ENCODE data around the gene MBL2.

The MBL2 gene

GRCh38 chr10:52742731-52743130 is 29.9 kb downstream of the MBL2 start:
- H3K9me3 ChIP-seq (replicated peaks in 1 of 2; ENCODE audit: control insufficient read depth in 2 of 2, insufficient read depth in 1 of 2, low read depth in 1 of 2, low read length in 2 of 2): no peaks in the 10 kb centered on the region
- no peak overlapping the region for H2BK120ac ChIP-seq (ENCODE audit: low read depth, low read length)
- H3K9ac ChIP-seq (ENCODE audit: low read depth, low read length, poor library complexity): no peak overlapping the region
- no peak overlapping the region for H4K8ac ChIP-seq (ENCODE audit: low read depth, low read length)
- H2BK15ac ChIP-seq (ENCODE audit: low read length): no peak overlapping the region
- no peak for DNase-seq (ENCODE audit: low spot score)
- no peak overlapping the region for H3K14ac ChIP-seq (ENCODE audit: low read length)
- no peak overlapping the region for H2AFZ ChIP-seq (ENCODE audit: low read length)
- no peak overlapping the region for H3K4me3 ChIP-seq (ENCODE audit: low read length in 2 of 2)
- no peak overlapping the region for H2AK5ac ChIP-seq (ENCODE audit: low read depth, low read length)
- H3K4me2 ChIP-seq (ENCODE audit: insufficient read depth, low read length, poor library complexity, severe bottlenecking): no peak overlapping the region
- no peak overlapping the region for H3K27ac ChIP-seq (replicated peaks; ENCODE audit: low read length)
- H2BK5ac ChIP-seq (ENCODE audit: low read length): no peak overlapping the region
- H3K4ac ChIP-seq (ENCODE audit: low read length): no peak overlapping the region
- no CpG with 5 or more reads among the region's 3 CpGs for WGBS, 2 donors (ENCODE audit: extremely low coverage in 2 of 2, insufficient read length in 2 of 2, insufficient replicate concordance in 1 of 2)
- no peaks in the 10 kb centered on the region for H3K79me1 ChIP-seq (ENCODE audit: low read depth, low read length)
- no peak overlapping the region for H3K23ac ChIP-seq (ENCODE audit: low read depth, low read length, poor library complexity)
- no peak overlapping the region for H3K18ac ChIP-seq (ENCODE audit: low read length)
- H3K27me3 ChIP-seq (ENCODE audit: control insufficient read depth in 3 of 3, insufficient read depth in 3 of 3, low read depth in 1 of 3, low read length in 3 of 3): no peaks in the 10 kb centered on the region
- H3K4me1 ChIP-seq (ENCODE audit: control insufficient read depth in 2 of 2, insufficient read depth in 1 of 2, low read depth in 1 of 2, low read length in 2 of 2): no peaks in the 10 kb centered on the region
- H4K91ac ChIP-seq (ENCODE audit: low read depth, low read length, poor library complexity): no peak overlapping the region
- H3K36me3 ChIP-seq (replicated peaks in 1 of 2; ENCODE audit: control insufficient read depth in 2 of 2, insufficient read depth in 2 of 2, low read length in 2 of 2): no peaks in the 10 kb centered on the region
- no peak overlapping the region for H2BK12ac ChIP-seq (ENCODE audit: low read length)

- Histone ChIP-seq H3K4me1 (ENCODE audit: control insufficient read depth in 2 of 2, insufficient read depth in 1 of 2, low read depth in 1 of 2, low read length in 2 of 2) (no peaks in the 10 kb centered on the region), H2AFZ (ENCODE audit: low read length) (no peak overlapping the region), H3K79me1 (ENCODE audit: low read depth, low read length) (no peaks in the 10 kb centered on the region), H2BK12ac (ENCODE audit: low read length) (no peak overlapping the region), H3K14ac (ENCODE audit: low read length) (no peak overlapping the region), H2AK5ac (ENCODE audit: low read depth, low read length) (no peak overlapping the region), H3K27ac (replicated peaks; ENCODE audit: low read length) (no peak overlapping the region), H3K9me3 (replicated peaks in 1 of 2; ENCODE audit: control insufficient read depth in 2 of 2, insufficient read depth in 1 of 2, low read depth in 1 of 2, low read length in 2 of 2) (no peaks in the 10 kb centered on the region), H3K23ac (ENCODE audit: low read depth, low read length, poor library complexity) (no peak overlapping the region), H3K4ac (ENCODE audit: low read length) (no peak overlapping the region), H2BK15ac (ENCODE audit: low read length) (no peak overlapping the region), H3K9ac (ENCODE audit: low read depth, low read length, poor library complexity) (no peak overlapping the region), H2BK5ac (ENCODE audit: low read length) (no peak overlapping the region), H3K18ac (ENCODE audit: low read length) (no peak overlapping the region), H3K4me3 (ENCODE audit: low read length in 2 of 2) (no peak overlapping the region), H4K91ac (ENCODE audit: low read depth, low read length, poor library complexity) (no peak overlapping the region), H3K27me3 (ENCODE audit: control insufficient read depth in 3 of 3, insufficient read depth in 3 of 3, low read depth in 1 of 3, low read length in 3 of 3) (no peaks in the 10 kb centered on the region), H4K8ac (ENCODE audit: low read depth, low read length) (no peak overlapping the region), H3K36me3 (replicated peaks in 1 of 2; ENCODE audit: control insufficient read depth in 2 of 2, insufficient read depth in 2 of 2, low read length in 2 of 2) (no peaks in the 10 kb centered on the region), H2BK120ac (ENCODE audit: low read depth, low read length) (no peak overlapping the region), H3K4me2 (ENCODE audit: insufficient read depth, low read length, poor library complexity, severe bottlenecking) (no peak overlapping the region)
- no CpG with 5 or more reads among the region's 2 CpGs for WGBS, 2 donors (ENCODE audit: extremely low coverage in 2 of 2, insufficient read length in 2 of 2, insufficient replicate concordance in 1 of 2)
- DNase-seq (ENCODE audit: low spot score): no peak
Measured at GRCh38 chr10:52741851-52742250, 30.7 kb downstream of the MBL2 start.

- H2BK5ac ChIP-seq (ENCODE audit: low read length): no peak overlapping the region
- no peak overlapping the region for H3K4me2 ChIP-seq (ENCODE audit: insufficient read depth, low read length, poor library complexity, severe bottlenecking)
- no peak overlapping the region for H2AK5ac ChIP-seq (ENCODE audit: low read depth, low read length)
- no peak overlapping the region for H2BK12ac ChIP-seq (ENCODE audit: low read length)
- H3K9ac ChIP-seq (ENCODE audit: low read depth, low read length, poor library complexity): no peak overlapping the region
- WGBS, 2 donors (ENCODE audit: extremely low coverage in 2 of 2, insufficient read length in 2 of 2, insufficient replicate concordance in 1 of 2): no CpG with 5 or more reads among the region's 5 CpGs
- no peak overlapping the region for H2BK15ac ChIP-seq (ENCODE audit: low read length)
- no peak overlapping the region for H3K18ac ChIP-seq (ENCODE audit: low read length)
- no peak overlapping the region for H3K14ac ChIP-seq (ENCODE audit: low read length)
- H3K4ac ChIP-seq (ENCODE audit: low read length): no peak overlapping the region
- H3K36me3 ChIP-seq (replicated peaks in 1 of 2; ENCODE audit: control insufficient read depth in 2 of 2, insufficient read depth in 2 of 2, low read length in 2 of 2): no peaks in the 10 kb centered on the region
- no peak overlapping the region for H4K8ac ChIP-seq (ENCODE audit: low read depth, low read length)
- H3K27ac ChIP-seq (replicated peaks; ENCODE audit: low read length): no peak overlapping the region
- H3K4me1 ChIP-seq (ENCODE audit: control insufficient read depth in 2 of 2, insufficient read depth in 1 of 2, low read depth in 1 of 2, low read length in 2 of 2): no peaks in the 10 kb centered on the region
- no peaks in the 10 kb centered on the region for H3K27me3 ChIP-seq (ENCODE audit: control insufficient read depth in 3 of 3, insufficient read depth in 3 of 3, low read depth in 1 of 3, low read length in 3 of 3)
- no peak overlapping the region for H4K91ac ChIP-seq (ENCODE audit: low read depth, low read length, poor library complexity)
- peak; percentile 55 for DNase-seq (ENCODE audit: low spot score)
- no peak overlapping the region for H2BK120ac ChIP-seq (ENCODE audit: low read depth, low read length)
- no peaks in the 10 kb centered on the region for H3K79me1 ChIP-seq (ENCODE audit: low read depth, low read length)
- no peak overlapping the region for H3K4me3 ChIP-seq (ENCODE audit: low read length in 2 of 2)
- H2AFZ ChIP-seq (ENCODE audit: low read length): peak overlapping the region; percentile 26
- H3K9me3 ChIP-seq (replicated peaks in 1 of 2; ENCODE audit: control insufficient read depth in 2 of 2, insufficient read depth in 1 of 2, low read depth in 1 of 2, low read length in 2 of 2): no peaks in the 10 kb centered on the region
- H3K23ac ChIP-seq (ENCODE audit: low read depth, low read length, poor library complexity): no peak overlapping the region
Measured at GRCh38 chr10:52740913-52741675, 31.5 kb downstream of the MBL2 start.

GRCh38 chr10:52740155-52740549 is 32.4 kb downstream of the MBL2 start:
- Histone ChIP-seq H2AFZ (ENCODE audit: low read length) (no peak overlapping the region), H3K4me2 (ENCODE audit: insufficient read depth, low read length, poor library complexity, severe bottlenecking) (no peak overlapping the region), H3K27ac (replicated peaks; ENCODE audit: low read length) (no peak overlapping the region), H2BK12ac (ENCODE audit: low read length) (no peak overlapping the region), H3K14ac (ENCODE audit: low read length) (no peak overlapping the region), H3K9me3 (replicated peaks in 1 of 2; ENCODE audit: control insufficient read depth in 2 of 2, insufficient read depth in 1 of 2, low read depth in 1 of 2, low read length in 2 of 2) (no peaks in the 10 kb centered on the region), H4K8ac (ENCODE audit: low read depth, low read length) (no peak overlapping the region), H2BK15ac (ENCODE audit: low read length) (no peak overlapping the region), H3K36me3 (replicated peaks in 1 of 2; ENCODE audit: control insufficient read depth in 2 of 2, insufficient read depth in 2 of 2, low read length in 2 of 2) (no peaks in the 10 kb centered on the region), H3K9ac (ENCODE audit: low read depth, low read length, poor library complexity) (no peak overlapping the region), H2BK5ac (ENCODE audit: low read length) (no peak overlapping the region), H3K79me1 (ENCODE audit: low read depth, low read length) (no peaks in the 10 kb centered on the region), H3K23ac (ENCODE audit: low read depth, low read length, poor library complexity) (no peak overlapping the region), H3K4ac (ENCODE audit: low read length) (no peak overlapping the region), H3K27me3 (ENCODE audit: control insufficient read depth in 3 of 3, insufficient read depth in 3 of 3, low read depth in 1 of 3, low read length in 3 of 3) (no peaks in the 10 kb centered on the region), H3K18ac (ENCODE audit: low read length) (no peak overlapping the region), H2BK120ac (ENCODE audit: low read depth, low read length) (no peak overlapping the region), H4K91ac (ENCODE audit: low read depth, low read length, poor library complexity) (no peak overlapping the region), H3K4me1 (ENCODE audit: control insufficient read depth in 2 of 2, insufficient read depth in 1 of 2, low read depth in 1 of 2, low read length in 2 of 2) (no peaks in the 10 kb centered on the region), H3K4me3 (ENCODE audit: low read length in 2 of 2) (no peak overlapping the region), H2AK5ac (ENCODE audit: low read depth, low read length) (no peak overlapping the region)
- no peak for DNase-seq (ENCODE audit: low spot score)
- WGBS, 2 donors (ENCODE audit: extremely low coverage in 2 of 2, insufficient read length in 2 of 2, insufficient replicate concordance in 1 of 2): no CpG with 5 or more reads among the region's 1 CpG

Data from neuronal stem cell (in vitro differentiated cells).